Measurements from ENCODE around the gene IKZF3.
"Not testable (repeated sequence)": the region's sequence is repeated elsewhere in the genome, so short reads cannot be mapped to it uniquely, and the experiment has no call there.

The IKZF3 gene

DNA sequence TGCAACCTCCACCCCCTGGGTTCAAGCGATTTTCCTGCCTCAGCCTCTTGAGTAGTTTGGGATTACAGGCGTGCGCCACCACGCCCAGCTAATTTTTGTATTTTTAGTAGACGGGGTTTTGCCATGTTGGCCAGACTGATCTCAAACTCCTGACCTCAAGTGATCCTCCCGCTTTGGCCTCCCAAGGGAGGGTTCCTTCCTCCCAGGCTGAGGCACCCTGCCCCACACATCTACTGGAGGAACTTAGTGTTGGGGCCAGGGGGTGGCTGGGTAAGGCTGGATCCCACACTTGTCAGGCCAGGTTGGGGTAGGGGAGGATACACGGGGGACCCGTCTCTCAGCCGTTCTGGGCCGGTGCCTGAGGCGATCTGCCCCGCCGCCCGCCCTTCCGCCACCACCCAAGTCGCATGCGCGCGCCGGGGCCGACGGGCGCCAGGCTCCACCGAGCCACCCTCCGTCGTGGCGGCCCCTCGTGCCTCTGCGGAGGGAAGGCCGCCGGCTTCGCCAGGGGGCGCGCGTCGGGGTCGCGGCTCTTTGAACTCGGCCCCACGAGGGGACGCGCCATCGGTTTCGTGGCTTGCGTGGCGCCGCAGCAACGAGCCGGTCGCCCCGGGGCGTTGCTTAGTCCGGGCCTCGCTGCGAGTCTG, 110.5 kb downstream of the IKZF3 start:
- no peak for DNase-seq

DNA sequence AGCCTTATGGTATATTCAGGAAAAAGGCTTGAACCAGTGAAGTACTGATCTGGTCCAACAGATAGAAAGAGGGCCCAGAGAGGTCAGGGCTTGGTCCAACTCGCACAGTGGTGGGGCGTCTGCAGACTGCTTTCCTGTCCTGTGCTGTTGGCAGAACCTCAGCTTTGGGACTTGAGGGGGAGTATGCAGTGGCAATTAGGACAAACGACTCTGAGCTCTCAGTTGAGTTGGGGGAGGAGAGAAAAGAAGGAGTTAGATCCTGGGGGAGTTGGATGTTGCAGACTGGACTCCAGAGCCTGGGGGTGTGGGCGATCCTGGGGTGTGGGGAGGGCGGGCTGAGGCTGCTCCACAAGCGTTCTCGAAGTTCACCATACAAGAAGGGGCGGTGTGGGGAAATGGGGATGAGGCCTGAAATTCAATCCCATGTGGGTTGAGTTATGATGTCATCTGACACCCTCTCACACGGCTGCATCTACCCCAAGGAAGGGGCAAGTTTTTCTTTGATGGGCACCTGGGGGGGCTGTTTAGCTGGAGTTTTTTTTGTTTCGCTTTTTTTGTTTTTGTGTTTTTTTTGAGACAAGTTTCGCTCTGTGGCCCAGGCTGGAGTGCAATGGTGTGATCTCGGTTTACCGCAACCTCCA, 111.8 kb downstream of the IKZF3 start:
- no peak for DNase-seq

DNA sequence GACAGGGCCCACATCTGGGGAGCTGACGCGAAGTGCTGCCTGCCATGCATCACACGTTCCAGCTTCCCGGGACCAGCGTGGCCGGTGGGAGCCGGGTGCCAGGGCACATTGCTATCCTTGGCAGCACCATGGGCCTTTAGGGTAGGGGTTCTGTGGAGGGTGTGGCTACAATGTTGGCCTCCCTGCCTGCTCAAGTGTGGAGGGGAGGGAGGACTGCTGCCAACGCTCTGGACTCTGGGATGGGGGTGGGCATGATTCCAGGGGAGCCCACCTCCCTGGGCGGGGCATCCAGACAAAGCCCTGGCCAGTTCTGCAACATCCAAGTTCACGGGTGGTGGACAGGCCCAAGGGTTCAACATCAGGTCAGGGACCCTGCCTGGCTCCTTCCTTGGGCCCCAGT, 112.5 kb downstream of the IKZF3 start:
- DNase-seq: no peak

DNA sequence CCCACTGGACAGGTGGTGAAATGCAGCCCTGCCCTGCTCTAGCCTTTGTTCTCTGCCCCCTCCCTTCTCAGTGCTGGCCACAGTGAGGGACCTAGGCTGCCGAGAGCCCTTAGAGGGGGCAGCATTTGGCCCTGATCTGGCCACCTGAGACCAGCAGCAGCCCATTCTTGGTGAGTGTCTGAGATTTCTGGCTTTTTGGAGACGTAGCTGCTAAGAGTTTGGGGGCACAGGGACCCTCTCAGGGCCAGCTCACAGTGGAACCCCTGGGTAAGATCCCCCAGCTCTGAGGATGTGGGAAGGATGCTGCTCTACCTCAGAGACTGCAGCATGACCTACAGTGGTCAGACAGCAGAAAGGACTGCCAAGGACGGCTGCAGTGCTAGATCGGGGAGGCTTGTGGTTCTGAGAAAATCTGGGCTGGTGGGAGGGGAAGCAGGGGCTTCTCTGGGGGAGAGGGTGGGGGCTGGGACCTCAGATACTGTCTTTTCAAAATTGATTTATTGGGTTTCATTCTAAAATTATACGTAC, 113.0 kb downstream of the IKZF3 start:
- DNase-seq: no peak

GRCh38 chr17:39750131-39751015, 113.7 kb downstream of the IKZF3 start:
- no peak for DNase-seq

DNA sequence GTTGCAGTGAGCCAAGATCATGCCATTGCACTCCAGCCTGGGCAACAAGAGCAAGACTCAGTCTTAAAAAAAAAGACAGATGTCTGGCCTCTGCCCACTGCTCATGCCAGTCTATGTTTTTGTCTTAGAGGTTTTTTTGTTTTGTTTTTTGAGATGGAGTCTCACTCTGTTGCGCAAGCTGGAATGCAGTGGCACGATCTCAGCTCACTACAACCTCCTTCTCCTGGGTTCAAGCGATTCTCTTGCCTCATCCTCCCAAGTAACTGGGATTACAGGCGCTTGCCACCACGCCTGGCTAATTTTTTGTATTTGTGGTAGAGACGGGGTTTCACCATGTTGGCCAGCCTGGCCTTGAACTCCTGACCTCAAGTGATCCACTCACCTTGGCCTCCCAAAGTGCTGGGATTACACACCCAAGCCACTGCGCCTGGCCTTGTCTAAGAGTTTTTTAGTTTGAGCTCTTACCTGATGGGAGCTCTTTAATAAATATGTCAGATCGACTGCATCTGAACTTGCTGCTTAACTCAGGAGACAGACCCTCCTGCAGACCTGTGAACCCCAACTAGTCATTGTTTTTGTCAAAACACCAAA, 115.6 kb downstream of the IKZF3 start:
- DNase-seq: not testable (repeated sequence)

GRCh38 chr17:39747745-39748144, 116.4 kb downstream of the IKZF3 start:
- no peak for DNase-seq

DNA sequence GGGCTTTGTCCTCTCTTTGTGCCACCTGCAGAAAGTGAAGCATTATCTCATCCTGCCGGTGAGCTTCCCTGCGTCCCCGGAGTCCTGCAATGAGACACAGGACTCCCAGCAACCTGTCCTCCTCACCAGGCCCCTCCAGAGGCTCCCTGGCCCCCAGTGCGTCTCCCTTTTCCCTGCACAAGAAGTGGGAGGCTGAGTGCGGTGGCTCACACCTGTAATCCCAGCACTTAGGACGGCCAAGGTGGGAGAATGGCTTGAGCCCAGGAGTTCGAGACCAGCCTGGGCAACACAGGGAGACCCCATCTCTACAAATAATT, 118.0 kb downstream of the IKZF3 start:
- DNase-seq: no peak

GRCh38 chr17:39745335-39746144, 118.6 kb downstream of the IKZF3 start:
- no peak for DNase-seq

DNA sequence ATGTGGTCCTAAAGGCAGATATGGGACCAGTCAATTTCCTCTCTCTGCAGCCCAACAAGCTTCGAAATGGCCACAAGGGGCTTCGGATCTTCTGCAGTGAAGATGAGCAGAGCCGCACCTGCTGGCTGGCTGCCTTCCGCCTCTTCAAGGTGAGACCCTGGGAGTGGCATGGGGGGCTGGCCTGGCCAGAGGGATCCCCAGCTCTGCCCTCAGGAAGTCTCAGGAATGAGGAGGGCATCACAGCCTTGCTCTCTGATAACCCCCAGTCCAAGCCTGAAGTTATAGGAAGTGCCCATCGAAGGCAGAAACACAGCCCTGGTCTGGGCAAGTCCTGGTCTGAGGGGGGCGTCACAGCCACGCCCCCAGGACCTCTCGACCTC, 119.3 kb downstream of the IKZF3 start:
- DNase-seq: no peak

- no peak for DNase-seq
Measured at GRCh38 chr17:39744075-39744835, 119.9 kb downstream of the IKZF3 start.

DNA sequence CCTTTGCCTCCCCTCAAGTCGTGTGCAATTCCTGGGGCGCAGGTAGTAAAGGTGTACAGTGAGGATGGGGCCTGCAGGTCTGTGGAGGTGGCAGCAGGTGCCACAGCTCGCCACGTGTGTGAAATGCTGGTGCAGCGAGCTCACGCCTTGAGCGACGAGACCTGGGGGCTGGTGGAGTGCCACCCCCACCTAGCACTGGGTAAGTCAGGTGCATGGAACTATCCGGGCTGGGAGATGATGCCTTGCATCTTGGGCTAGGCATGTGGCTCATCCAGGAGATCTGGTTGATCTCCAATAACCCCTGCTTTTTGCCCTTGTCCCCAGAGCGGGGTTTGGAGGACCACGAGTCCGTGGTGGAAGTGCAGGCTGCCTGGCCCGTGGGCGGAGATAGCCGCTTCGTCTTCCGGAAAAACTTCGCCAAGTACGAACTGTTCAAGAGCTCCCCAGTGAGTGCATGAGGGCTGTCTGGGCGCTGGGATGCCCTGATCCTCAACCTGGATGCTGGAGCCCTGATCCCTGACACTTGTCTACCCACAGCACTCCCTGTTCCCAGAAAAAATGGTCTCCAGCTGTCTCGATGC, 121.2 kb downstream of the IKZF3 start:
- DNase-seq: no peak

GRCh38 chr17:39742126-39742855, 121.8 kb downstream of the IKZF3 start:
- DNase-seq: no peak

DNA sequence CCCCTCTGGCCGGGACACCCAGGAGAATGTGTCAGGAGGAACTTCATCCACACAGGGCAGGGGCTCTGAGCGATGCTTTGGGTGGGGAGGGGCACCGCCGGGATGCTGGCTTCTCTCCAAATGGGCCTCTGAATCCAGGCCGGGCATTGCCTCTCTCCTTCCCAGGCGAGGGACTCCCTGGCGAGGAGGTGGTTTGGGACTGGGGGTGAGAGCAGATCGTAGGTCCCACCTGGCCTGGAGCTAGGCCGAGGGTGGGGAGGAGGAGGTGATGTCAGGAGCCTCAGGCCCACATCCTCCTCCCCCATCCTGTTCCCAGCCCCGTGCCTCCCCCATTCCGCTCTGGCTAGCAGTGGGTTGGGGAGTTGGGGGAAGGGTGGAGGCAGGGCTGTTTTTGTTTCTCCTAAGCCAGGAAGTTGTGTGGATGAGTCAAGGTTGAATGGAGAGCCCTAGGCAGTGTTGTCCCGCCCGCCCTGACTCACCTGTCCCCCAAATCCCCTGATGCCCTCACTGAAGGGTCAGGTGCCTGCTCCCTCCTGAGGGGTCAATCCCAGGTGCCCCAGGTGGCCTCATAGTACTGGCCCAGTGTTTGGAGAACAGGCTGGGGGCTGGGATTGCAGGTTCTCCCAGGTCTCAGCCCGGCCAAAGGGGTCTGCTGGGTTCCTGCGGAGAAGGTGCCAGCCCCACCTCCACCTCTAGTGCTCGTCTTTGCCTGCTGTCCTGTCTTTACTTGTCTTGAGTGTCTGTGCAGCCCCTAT, 123.6 kb downstream of the IKZF3 start:
- peak; percentile 57 for DNase-seq

- peak; percentile 35 for DNase-seq
Measured at GRCh38 chr17:39739885-39740356, 124.2 kb downstream of the IKZF3 start.

- DNase-seq: peak; percentile 39
Measured at GRCh38 chr17:39738983-39739884, 124.9 kb downstream of the IKZF3 start.

DNA sequence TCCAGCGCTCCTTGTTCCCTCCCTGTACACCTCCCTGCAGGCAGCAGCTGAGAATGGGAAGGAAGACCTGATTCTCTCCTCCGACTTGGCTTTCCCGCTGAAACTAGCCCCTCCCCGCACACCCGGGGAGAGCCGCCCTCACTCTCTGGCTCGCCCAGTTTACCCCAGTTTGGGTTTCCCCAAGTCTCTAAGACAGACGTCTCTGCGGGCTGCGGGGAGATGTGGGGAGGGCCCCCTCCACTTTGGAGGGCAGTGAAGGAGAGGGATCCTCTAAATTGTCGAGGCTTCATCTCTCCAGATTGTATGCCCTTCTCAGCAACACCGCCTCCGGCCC, 125.6 kb downstream of the IKZF3 start:
- DNase-seq: no peak

DNA sequence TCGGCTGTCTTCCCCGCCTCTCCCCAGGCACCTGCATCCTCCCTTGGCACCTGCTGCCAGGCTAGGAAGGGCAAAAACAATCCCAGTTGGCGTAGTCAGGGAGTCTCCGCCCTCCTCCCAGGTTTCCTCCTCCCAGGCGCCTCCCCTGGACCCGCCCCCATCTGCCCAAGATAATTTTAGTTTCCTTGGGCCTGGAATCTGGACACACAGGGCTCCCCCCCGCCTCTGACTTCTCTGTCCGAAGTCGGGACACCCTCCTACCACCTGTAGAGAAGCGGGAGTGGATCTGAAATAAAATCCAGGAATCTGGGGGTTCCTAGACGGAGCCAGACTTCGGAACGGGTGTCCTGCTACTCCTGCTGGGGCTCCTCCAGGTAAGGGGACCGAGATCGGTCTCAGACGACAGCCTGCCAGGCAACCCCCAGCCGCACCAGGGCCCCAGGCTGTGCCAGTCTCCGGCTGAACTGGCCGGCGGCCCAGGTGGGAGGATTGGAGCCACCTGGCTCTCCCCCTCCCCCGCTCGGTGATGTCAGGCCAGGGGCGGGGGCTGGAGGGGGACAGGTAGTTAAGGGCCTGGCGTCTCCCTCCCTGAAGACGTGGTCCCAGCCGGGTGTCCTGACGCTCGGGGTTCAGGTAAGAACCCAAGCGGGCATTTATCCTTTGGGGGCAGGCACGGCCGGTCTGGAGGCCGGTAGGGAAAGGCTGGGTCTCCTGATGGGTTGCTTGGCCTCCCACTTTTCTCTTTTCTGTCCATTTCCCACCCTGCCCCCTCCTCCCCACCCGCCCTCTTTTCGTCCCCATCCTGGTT, 126.1 kb downstream of the IKZF3 start, which contains the start of gene GRB7:
Gene GRB7, plus strand, starts transcription at position 179 of the 808 bp plus-strand sequence. CDS start 4,364 bp downstream, outside the sequence.
- no peak for DNase-seq
